Activated T-helper 1 cell treated with Interleukin-2 at 50 U/mL for 16 hours (primary cell): ENCODE measurements around the gene SLAMF1.
A peak's percentile ranks its signal among the peaks of the same experiment; 100 is the strongest.
"Not testable (repeated sequence)": the region's sequence is repeated elsewhere in the genome, so short reads cannot be mapped to it uniquely, and the experiment has no call there.

Experiments
- DNase-seq: peaks from one replicate; pipeline ENCODE4 v3.0.0-alpha.2; 2020; ENCODE audit warnings: low read depth

Gene SLAMF1

DNA sequence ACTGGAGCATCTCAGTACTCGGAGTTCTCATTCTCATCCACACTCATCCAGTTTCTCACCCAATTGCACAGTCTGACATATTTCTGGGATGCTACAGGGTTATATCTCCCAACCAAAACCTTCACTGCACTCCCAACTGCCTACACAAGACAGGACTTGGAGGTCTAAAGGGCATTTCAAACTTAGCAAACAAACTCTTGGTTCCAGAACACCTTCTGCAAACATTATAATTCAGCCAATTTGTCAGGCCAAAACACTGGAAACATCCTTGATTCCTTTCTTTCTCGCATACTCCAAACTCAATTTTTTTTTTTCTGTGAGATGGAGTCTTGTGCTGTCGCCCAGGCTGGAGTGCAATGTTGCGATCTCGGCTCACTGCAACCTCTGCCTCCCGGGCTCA, 7.9 kb downstream of the SLAMF1 start:
- DNase-seq = no peak

DNA sequence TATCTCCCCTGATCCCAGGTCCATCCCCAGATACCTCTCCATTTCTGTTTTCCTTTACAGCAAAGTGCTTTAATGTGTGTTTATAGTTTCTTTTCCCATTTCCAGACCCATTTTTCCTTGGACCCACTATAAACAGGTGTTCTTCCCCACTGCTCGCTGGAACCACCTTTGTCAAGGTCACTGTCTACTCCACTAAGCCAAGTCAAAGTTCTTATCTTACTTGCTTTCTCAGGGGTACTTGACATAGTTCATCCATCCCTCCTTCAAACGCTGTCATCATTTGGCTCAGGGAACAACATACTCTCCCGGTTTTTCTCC, 8.3 kb downstream of the SLAMF1 start:
- DNase-seq = no peak

DNA sequence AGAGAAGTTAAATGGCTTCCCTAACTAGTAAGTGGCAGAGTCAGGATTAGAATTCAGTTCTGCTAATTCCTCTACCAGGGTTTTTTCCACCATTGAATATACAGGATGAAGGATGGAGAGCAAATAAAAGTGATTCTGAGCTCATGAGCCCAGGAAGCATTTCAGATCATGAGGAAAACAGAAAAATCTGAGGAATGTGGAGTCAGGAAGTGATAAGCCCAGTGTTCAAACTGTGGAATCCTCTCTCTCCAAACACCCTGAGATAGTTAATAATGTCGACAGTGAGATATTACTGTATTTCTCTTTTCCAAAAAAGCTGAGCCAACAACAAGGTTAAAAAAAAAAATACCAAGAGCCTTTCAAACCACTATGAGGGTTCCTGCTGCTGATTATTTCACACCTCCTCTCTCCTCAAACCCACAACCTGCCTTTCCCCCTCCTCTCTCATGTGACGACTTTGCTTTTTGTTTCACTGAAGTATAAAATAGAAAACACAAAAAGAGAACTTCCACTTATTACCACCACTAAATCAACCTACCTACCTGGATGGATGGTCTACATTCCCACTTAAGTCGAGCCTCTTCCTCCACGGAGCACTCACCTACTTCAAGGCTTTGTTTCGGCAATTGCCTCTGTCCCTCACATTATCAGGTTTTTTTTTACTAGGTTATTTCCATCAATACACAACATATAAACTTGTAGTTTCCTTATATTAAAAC, 8.9 kb downstream of the SLAMF1 start:
- DNase-seq = peak; percentile 32

DNA sequence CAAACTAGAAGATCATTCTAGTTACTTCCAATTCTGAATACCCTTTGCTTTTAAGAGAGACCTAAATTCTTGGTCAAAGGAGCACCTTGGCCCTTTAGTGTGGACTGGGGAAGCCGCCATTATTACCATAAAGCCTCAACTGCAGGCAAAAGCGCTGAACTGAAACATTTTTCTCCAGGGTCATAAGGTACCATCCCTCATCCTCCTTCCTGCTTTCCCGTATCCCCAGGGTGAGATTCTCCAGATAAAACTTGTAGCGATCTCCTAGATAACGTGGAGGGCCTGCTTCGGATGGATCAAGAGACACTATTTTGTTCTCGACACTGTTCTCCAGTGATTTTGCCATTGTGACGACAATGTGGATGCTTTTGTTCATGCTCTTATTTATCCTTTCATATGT, 9.8 kb downstream of the SLAMF1 start:
- DNase-seq = no peak

DNA sequence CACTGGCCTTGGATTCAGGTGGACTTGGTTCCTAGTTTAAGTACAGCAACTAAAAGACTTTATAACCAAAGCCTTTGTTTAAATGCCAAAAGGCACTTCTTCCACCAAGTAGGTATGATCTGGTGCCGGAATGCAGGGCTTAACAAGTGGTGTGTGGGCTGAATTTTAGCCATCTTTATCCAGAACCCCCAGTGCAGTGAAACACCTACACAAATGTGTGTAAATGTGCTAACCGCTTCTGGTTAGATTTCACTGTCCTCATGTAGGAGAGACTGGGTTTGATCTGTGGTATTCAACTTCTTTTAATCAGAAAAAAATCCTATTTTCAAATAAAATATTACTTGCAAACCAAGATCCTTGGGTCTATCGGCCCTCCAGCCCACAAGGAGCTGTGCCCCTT, 10.3 kb downstream of the SLAMF1 start:
- no peak for DNase-seq

DNA sequence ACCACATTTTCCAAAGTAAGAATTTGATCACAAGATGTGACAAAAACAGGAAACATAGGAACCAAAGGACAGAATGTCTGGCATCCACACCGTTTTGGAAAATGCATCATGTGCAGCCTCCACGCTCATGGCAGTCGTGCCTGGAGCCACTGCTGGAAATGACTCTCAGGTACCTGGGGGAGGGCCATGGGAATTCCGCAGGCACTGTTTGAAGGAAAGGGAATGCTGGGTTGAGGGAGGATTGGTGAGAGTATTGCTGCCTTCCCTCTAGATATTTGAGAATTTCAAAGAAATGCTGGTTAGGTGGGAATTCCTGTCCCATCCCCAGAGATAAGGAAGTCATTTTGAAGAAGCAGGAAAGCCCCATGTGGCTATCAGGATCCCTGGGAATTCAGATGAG, 10.8 kb downstream of the SLAMF1 start:
- no peak for DNase-seq

DNA sequence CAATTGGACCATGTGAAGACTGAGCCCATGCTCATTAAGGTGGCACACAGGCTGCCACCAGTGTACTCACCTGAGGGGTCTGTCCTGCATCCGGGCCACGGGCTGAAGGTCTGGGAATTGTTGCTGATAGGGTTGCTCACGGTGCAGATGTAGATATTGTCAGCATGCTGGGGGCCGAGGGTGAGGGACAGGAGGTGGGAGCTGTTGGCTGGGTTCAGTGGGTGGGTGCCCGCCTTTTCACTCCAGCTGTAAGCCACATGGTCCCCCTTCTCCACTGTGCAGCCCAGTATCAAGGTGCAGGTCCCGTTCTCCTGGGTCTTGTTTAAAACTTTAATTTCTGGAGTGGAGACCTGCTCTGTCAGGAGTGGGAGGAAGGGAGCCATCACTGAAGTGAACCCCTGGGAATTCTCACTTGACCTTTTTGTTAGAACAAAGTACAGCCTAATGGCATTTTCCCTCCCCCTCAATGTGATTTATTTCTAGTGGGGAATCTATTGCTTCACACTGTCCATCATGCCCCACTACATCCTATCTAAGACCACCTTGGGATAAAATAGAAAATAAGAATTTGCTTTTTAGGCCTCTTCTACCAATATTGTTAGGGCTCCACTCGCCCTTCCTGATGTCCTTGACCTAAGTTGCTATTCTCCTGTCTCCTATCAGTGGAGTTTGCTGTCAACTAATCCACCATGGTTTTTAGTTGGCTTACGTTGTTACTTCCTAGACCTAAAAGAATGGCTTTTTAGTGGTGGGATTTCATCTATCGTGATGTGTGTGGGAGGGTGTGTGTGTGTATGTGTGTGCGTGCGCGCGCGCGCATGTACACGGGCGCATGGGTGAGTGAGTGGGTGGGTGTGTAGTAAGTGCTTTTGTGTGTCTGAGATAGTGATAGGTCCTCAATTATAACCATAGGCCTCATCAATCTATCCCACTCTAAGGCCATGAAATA, 12.0 kb downstream of the SLAMF1 start:
- no peak for DNase-seq

DNA sequence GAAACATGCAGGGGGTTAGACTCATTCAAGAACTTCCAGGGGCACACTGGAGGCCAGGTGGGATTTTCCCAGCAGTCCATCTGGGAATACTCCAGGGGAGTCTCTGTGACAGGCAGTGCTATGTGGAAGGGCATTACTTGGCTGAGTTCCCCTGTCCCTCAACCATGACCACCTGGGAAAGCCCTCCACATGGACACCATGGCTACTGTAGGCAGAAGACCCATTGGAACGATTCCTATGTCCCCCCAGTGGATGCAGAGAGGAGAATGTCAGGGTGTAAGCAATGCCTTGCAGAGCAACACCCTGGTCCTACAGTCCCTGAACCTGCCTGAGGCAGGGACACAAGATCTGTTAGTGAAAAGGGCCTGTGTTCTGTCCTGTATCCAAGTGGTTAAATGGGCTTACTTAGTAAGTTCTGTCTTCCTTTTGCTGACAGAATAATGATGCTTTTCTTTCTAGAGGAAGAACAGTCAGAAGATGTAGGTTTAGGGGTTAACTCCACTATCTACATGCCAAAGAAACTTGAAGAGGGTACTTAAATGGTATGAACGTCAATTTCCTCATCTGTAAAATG, 13.4 kb downstream of the SLAMF1 start:
- no peak for DNase-seq

DNA sequence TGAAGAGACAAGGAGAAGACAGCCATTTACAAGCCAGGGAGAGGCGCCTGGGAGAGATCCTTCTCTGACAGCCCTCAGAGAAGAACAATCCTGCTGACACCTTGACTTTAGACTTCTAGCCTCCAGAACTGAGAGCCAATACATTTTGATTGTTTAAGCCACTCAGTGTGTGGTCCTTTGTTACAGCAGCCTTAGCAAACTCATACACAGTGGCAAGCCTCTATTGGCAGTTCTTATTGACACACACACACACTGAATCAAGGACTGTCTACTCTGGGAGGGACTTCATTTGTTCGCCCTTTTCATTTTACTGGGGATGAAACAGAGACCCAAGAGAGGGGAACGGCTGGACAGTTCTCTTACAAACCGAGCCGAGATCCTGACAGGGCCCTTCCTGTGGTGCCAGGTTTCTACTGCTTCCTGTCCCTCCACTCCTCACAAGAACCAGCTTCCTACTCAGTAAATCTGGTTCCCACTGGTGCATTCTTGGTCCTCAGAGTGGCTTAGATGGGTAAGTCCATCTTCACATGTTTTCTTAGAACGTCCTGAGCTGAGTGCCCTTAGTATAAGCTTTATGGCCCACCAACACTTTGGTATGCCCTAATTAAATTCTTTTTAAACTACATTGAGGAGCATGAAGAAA, 14.7 kb downstream of the SLAMF1 start:
- no peak for DNase-seq

DNA sequence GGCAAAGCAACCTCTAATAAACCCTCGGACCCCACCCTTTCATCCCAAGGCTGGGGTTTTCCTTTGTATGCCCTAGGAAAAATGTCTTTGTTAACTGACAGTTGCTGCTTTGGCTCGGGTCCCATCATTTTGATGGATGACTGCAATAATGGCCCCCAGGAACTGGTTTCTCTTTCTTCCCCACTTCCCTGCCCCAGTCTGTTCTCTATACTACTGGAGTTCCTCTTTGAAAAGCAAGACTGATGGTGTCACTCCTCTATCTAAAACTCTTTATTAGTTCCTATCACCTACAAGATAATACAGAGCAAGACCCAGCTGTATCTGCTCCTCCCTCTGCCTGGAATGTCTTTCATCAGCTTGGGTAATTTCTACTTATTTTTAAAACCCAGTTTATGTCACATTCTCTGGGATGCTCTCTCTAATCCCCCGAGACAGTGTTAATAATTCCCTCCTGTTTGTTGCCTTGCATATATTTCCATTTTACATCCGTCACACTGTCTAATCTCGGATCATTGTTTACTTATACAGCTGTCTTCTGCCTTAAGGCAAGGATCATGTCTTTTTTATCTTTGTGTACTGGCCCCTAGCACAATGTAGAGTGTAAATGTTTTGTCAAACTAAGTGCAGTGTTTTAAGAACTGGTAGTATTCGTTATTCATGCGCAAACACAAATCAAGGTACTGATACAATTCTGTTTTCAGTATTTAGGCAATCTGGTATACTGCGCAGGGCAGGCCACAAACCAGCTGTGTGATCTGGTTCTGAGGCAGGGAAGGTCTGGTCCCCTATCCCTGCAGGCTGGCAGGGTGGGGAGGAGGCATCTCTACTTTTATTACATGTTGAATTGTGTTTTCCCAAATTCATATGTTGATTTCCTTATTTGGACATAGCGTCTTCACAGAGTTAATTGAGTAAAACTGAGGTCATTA, 16.1 kb downstream of the SLAMF1 start:
- no peak for DNase-seq

DNA sequence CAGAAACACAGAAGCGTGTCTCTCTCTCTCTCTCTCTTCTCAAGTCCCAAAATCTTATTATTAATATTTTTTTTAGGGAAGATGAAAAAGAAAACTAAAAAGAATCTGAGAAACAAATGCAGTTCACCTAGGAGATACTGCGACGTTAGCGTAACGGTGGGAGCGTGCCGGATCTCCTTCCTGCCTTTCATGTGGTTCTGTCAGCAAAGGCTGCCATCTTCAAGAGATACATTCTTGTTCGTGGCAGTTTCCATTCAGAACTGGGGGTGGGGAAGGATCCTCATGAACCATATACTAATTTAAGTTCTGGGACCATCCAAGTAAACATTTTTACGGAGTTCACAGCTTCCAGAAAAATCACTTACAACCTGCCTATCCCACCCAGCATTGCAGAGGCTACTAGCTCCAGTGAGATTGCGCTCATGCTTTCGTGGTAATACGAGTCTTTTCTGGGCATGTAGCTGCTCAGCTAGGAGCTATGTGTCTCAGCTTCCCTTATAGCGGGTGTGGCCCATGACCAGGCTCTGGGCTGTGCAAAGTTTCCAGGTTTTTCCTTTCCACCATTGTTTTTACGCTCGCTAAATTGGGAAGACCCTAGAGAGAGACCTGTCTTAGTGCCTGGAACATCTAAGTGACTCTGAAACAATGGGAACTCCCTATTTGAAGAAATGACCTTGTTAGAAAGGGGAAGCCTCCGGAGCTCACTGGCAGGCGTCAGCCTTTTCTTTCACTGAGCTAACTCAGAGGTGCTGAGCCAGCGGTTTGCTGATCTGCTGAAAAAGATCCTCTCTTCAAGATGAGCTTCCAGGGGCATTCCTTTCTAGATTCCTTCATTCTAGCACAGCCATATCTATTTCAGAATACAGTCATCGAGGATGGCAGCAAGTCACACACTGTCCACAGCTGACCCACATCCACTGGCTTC, 17.3 kb downstream of the SLAMF1 start:
- DNase-seq = peak; percentile 59

DNA sequence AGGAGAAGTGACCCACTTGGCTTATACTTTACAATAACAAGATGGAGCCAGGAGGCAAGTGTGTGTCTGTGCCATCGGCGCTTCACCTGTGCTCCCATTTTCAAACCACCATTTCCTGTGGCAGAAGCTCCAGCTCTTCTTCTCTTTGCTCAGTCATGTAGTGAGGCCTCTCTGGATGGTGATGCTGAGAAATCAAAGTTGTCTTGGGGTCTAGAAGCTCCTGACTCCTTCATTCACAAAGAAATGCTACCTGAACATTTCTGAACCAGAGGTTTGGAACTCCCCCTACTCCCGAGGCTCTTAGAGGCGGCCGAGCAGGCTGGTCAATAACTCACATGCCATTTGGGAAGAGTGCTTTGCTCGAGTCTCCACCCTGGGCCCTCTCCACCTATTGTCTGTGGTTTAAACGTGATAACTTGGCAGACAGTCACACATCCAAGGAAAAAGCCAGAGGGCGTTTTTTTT, 18.0 kb downstream of the SLAMF1 start:
- no peak for DNase-seq

DNA sequence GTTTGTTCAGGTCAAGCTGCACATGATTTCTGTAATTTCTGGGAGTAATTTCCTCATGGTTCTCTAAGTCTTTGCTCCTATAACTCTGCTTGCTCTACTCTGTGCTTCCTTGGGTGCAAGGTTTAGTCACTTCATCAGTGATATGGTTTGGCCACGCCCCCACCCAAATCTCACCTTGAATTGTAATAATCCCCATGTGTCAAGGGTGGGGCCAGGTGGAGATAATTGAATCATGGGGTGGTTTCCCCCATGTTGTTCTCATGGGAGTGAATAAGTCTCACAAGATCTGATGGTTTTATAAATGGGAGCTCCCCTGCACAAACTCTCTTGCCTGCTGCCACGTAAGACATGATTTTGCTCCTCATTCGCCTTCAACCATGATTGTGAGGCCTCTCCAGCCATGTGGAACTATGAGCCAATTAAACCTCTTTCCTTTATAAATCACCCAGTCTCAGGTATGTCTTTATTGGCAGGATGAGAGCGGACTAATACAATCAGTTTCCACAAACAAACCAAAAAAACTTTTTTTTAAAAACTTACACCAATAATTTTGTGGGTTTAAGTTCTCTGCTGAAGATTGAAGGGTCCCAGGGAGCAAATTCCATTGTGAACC, 19.1 kb downstream of the SLAMF1 start:
- not testable (repeated sequence) for DNase-seq

DNA sequence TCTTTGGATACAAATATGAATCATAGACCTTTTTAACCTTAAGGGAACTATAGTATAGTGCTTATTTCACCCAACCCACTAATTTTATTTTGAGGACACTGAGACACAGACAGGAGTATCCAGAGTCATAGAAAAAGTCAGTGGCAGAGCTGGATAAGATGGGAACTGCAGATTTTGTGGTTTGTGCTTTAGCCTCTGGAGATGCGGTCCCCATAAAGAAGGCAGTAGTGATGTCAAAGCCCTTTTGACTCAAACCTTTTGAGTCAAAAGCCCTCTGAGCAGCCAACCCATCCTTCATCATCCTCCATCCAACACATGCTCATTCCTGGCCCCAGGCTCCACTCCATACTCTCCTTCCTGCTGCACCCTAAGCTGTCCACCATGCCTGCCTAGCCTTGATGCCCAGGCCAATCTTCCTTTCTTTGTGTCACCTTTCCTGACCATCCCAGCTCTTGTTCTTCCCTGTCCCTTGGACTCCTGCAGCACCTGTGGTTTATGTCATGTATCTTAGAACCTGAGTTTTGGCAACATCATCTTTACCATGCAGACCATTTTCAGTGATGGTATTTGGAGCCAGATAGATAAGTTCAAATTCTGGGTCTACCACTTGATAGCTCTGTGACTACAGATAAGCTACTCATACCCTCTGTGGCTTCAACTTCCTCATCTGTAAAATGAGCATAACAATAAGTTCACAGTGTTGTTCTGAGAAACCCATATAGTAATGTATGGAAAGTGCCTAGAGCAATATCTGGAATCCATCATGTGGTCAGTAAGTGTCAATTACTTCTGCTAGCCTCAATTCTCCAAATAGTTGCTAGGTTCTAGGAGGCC, 20.1 kb downstream of the SLAMF1 start:
- no peak for DNase-seq

DNA sequence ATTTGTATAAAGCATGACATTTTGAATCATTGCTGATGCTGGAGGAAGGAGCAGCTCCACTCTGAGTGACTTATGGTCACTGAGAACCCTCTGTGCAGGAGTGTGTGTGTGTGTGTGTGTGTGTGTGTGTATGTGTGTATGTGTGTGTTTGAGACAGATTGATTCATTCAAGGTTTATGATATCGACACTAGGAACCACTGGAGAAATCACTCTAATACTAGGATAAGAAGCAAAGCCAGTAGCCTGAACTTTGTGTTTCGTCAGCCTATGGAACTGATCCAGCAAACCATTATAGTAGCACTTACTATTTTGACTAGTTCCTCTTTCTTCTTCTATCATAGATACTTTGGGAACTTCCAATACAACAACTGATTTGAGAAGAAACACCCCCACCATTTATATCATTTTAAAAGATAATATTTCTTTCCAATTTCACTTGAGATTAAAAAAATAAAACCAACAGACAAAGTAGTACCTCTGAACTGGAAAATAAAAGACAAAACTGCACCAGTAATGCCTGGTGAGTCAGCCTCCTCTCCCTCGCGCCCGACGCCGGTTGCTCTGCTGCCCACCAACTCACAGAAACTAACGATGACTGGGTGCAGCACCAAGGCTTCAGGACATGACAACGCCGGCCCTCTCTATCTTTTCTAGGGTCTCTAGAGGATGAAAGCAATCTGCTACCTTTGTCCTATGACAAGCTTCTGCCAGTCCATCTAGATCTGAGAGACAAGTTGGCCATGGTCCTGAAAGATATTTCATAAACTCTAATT, 20.9 kb downstream of the SLAMF1 start:
- no peak for DNase-seq

DNA sequence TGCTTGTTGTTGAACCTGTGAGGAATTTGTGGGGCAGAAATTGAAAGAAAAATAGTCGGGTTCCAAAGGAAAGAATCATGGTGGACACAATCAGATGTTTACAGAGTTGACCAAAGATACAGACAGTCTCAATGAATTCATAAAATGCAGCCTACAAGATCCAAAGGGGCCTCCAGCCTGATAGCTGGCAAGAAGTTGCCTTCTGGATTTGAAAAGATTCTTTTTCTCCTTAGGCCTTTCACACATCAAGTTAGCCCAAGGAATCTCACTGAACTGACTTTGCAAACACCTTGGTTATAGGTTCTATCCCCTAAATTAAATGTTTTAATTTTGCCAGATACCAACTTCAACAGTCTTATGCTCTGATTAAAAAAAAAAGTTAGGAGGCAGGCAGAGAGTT, 21.5 kb downstream of the SLAMF1 start:
- no peak for DNase-seq

DNA sequence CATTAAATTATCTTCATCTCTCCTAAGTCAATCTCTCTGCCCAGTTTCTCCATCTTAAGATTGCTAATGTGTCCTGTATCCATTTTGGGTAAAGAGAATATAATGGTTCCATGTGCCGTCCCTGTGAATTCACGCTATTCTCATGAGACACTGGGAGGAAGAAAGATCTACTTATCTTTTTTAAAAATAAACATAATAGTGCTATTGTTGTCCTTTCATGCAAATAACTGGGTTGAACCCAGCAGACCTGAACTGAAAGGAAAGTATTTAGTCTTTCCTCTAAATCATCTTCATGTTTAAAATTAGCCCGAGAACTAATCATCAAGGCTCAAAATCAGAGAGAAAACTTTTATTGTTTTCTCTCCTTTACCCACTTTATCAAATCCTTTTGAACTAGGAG, 22.4 kb downstream of the SLAMF1 start:
- no peak for DNase-seq

DNA sequence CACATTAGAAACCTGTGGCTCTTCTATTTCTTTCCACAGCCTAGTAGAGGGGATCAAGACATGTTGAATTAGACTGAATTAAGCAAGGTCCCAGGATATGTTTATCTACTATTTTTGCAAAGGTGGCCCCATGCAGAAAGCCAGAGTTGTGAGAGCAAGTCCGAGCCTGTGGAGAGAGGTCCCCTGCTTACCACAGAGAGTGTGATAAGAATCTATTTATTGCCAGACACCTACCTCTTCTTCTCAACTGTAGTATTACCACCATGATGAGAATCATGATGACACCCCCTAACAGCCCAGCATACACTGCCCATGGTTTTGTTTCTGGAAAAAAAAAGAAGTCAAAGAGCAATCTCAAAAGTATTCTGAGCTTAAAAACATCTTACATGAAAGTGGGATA, 23.0 kb downstream of the SLAMF1 start:
- no peak for DNase-seq
